Measurements from ENCODE around the gene ZXDC. TPM values are rescaled to one million over a fixed set of nuclear protein-coding genes. Genes with fewer than 3 reads are reported as not detected.

Gene ZXDC
- total and polyA plus RNA-seq, 2 experiments from 2014 or later: 24.1 to 25.0 TPM

- Histone ChIP-seq H3K4me2 (no peak overlapping the region), H3K36me3 (replicated peaks; ENCODE audit: insufficient read depth, low read depth) (no peaks in the 10 kb centered on the region), H3K79me2 (no peaks in the 10 kb centered on the region), H3K9me2 (replicated peaks; ENCODE audit: insufficient read depth) (no peaks in the 10 kb centered on the region), H4K20me1 (ENCODE audit: insufficient read depth, poor library complexity, severe bottlenecking) (no peaks in the 10 kb centered on the region), H3K4me1 (ENCODE audit: insufficient read depth) (no peaks in the 10 kb centered on the region), H3K27ac (no peak overlapping the region), H3K9me3 (ENCODE audit: low read depth) (no peaks in the 10 kb centered on the region), H2AFZ (no peak overlapping the region), H3K4me3 (no peak overlapping the region), H3K27me3 (peaks cover 11% of the 10 kb centered on the region)
- DNase-seq (ENCODE audit: low spot score): no peak
- WGBS (ENCODE audit: low lambda C conversion rate, missing lambda C conversion rate): 85% methylated on average over 4 of the region's 4 CpGs
- TF ChIP-seq CTCF (IDR thresholded peaks at IDR 0.05; ENCODE audit: poor library complexity): no peak
- TF ChIP-seq EZH2 (IDR thresholded peaks at IDR 0.05; ENCODE audit: borderline replicate concordance): no peak
- no peak for TF ChIP-seq EZH2phosphoT487 (IDR thresholded peaks at IDR 0.05; ENCODE audit: low read depth, severe bottlenecking, unreplicated experiment)
Observed at GRCh38 chr3:126399756-126400155, 75.9 kb downstream of the ZXDC start.

GRCh38 chr3:126399351-126399735 lies 76.3 kb downstream of the ZXDC start:
- H3K27me3 ChIP-seq: peaks cover 14% of the 10 kb centered on the region
- no peak overlapping the region for H3K4me2 ChIP-seq
- no peaks in the 10 kb centered on the region for H3K9me2 ChIP-seq (replicated peaks; ENCODE audit: insufficient read depth)
- H3K79me2 ChIP-seq: no peaks in the 10 kb centered on the region
- H3K4me1 ChIP-seq (ENCODE audit: insufficient read depth): peaks cover 3% of the 10 kb centered on the region
- WGBS (ENCODE audit: low lambda C conversion rate, missing lambda C conversion rate): 88% methylated on average over 1 of the region's 1 CpG
- H4K20me1 ChIP-seq (ENCODE audit: insufficient read depth, poor library complexity, severe bottlenecking): no peaks in the 10 kb centered on the region
- no peak for DNase-seq (ENCODE audit: low spot score)
- no peaks in the 10 kb centered on the region for H3K36me3 ChIP-seq (replicated peaks; ENCODE audit: insufficient read depth, low read depth)
- no peak overlapping the region for H3K4me3 ChIP-seq
- no peaks in the 10 kb centered on the region for H3K9me3 ChIP-seq (ENCODE audit: low read depth)
- H3K27ac ChIP-seq: no peak overlapping the region
- no peak overlapping the region for H2AFZ ChIP-seq
- TF ChIP-seq EZH2 (IDR thresholded peaks at IDR 0.05; ENCODE audit: borderline replicate concordance) (no peak), CTCF (IDR thresholded peaks at IDR 0.05; ENCODE audit: poor library complexity) (no peak), EZH2phosphoT487 (IDR thresholded peaks at IDR 0.05; ENCODE audit: low read depth, severe bottlenecking, unreplicated experiment) (no peak)

DNA sequence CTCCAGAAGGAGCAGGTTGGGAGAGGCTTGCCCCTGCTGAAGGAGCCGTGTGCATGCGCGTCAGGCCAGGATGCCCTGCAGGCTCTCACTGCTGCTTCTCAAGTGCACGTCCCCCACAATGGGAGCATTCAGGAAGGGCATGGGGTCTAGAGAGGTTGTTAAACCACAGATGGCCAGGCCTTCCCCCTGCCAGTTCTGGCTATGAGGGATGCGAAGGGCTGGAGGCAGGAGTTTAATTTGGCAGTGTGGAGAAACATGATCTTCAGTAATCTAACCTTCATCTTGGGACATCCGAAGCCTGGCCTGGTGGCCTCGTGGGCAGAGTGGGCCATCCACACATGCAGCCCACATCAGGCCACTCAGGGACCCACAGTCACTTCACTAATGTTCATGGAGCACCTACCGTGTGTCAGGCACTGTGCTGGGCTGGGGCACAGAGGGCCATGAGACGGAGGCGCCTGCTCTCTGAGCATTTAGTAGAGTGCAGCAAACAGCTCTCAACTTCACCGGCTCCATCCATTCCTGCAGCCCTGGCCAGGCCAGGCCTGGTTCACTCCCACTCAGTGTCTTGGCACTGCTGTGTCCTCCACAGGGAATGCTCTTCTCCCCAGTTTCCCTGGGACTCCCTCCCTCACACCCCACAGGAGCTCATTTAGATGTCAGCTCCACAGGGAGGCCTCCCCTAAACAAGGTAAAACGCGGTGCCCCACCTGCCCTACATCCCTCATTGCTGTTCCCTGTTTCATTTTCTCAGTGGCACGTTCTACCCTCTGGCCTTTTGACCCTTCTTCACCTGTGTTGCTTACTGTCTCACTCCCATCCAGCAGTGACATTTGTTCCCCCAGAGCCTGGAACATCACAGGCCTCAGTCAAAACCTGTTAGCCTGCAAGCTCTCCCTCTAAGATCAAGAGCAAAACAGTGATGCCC lies 77.0 kb downstream of the ZXDC start:
- Histone ChIP-seq H3K36me3 (replicated peaks; ENCODE audit: insufficient read depth, low read depth) (no peaks in the 10 kb centered on the region), H3K4me3 (no peak overlapping the region), H2AFZ (no peak overlapping the region), H3K79me2 (no peaks in the 10 kb centered on the region), H3K4me2 (no peak overlapping the region), H3K27me3 (peaks cover 20% of the 10 kb centered on the region), H3K4me1 (ENCODE audit: insufficient read depth) (peaks cover 3% of the 10 kb centered on the region), H3K9me2 (replicated peaks; ENCODE audit: insufficient read depth) (no peaks in the 10 kb centered on the region), H4K20me1 (ENCODE audit: insufficient read depth, poor library complexity, severe bottlenecking) (no peaks in the 10 kb centered on the region), H3K27ac (no peak overlapping the region), H3K9me3 (ENCODE audit: low read depth) (no peaks in the 10 kb centered on the region)
- 89% methylated on average over 13 of the region's 14 CpGs for WGBS (ENCODE audit: low lambda C conversion rate, missing lambda C conversion rate)
- no peak for DNase-seq (ENCODE audit: low spot score)
- no peak for TF ChIP-seq EZH2phosphoT487 (IDR thresholded peaks at IDR 0.05; ENCODE audit: low read depth, severe bottlenecking, unreplicated experiment)
- TF ChIP-seq CTCF (IDR thresholded peaks at IDR 0.05; ENCODE audit: poor library complexity): no peak
- no peak for TF ChIP-seq EZH2 (IDR thresholded peaks at IDR 0.05; ENCODE audit: borderline replicate concordance)
